ENCODE data around the gene CCDC158.

Gene CCDC158

DNA sequence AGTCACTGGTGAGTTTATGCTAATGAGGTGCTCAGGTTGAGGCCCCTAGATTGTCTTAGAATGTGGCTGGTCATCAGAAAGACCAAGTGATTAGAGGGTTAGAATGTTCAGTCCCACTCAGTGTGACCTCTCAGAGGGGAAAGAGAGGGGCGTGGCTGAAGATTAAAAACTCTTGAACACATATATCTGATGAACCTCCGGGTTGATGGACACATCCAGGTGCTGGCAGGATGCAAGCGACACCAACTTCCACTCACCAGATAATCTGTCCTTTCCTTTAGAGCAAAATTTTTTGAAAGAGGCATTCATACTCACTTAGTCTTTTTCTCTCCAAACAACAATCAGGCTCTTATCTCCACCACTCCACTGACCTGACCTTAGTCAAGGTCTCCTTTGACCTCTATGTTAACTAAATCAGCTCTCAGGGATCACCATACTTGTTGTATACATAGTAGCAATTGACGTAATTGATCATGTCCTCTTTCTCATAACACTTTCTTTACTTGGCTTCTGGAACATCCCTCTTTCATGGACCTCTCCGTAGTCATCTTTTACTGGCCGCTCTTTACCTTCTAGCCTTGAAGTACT is 155.2 kb downstream of the CCDC158 start:
- no peak for DNase-seq (ENCODE audit: low spot score in 2 of 2)
- H3K4me3 Mint-ChIP-seq, result no peak overlapping the region
- H3K4me1 Mint-ChIP-seq, result no peaks in the 10 kb centered on the region
- H3K27me3 Mint-ChIP-seq, result peaks cover 3% of the 10 kb centered on the region
- H3K36me3 Mint-ChIP-seq, result no peaks in the 10 kb centered on the region
- no peak for ATAC-seq (ENCODE audit: low read depth)
- no peak overlapping the region for H3K27ac Mint-ChIP-seq
- H3K9me3 Mint-ChIP-seq, result no peaks in the 10 kb centered on the region

Measured in memory B cell (primary cell).